ENCODE measurements around the gene PTPRM. TPM values are rescaled to one million over a fixed set of nuclear protein-coding genes. Genes with fewer than 3 reads are reported as not detected.

The PTPRM gene
- total and polyA plus RNA-seq, 12 donors, result 31.7 to 116 (median 61.2) TPM

- intact Hi-C loops (cut with DNase I), result no loop called here
- DNase-seq, result no peak
- no peak overlapping the region for H3K27ac ChIP-seq
- peaks cover 0 to 9% of the 10 kb centered on the region in 2 donors for H3K4me1 ChIP-seq (replicated peaks in 1 of 2)
- no peaks in the 10 kb centered on the region for H3K36me3 ChIP-seq (replicated peaks in 1 of 2)
- no peak for TF ChIP-seq POLR2A (IDR thresholded peaks at IDR 0.05)
- WGBS, 4 donors, result 86 to 89% (median 88%) methylated on average over 12 of the region's 12 CpGs
- no peaks in the 10 kb centered on the region for H3K9me3 ChIP-seq (replicated peaks in 1 of 3)
- H3K27me3 ChIP-seq, result no peaks in the 10 kb centered on the region
- H3K4me3 ChIP-seq, result no peak overlapping the region
Measured at GRCh38 chr18:7607540-7608173, 40.5 kb downstream of the PTPRM start.

GRCh38 chr18:7608174-7608550 lies 41.0 kb downstream of the PTPRM start:
- no peaks in the 10 kb centered on the region for H3K36me3 ChIP-seq (replicated peaks in 1 of 2)
- no peak overlapping the region for H3K27ac ChIP-seq
- TF ChIP-seq CTCF (IDR thresholded peaks at IDR 0.05) (no peak), POLR2A (IDR thresholded peaks at IDR 0.05) (no peak)
- intact Hi-C loops (cut with DNase I), result no loop called here
- H3K27me3 ChIP-seq, result no peaks in the 10 kb centered on the region
- no peak for DNase-seq
- WGBS, 4 donors, result 52 to 70% (median 66%) methylated on average over 1 of the region's 1 CpG
- H3K4me3 ChIP-seq, result no peak overlapping the region
- H3K4me1 ChIP-seq (replicated peaks in 1 of 2), result peaks cover 0 to 9% of the 10 kb centered on the region in 2 donors
- H3K9me3 ChIP-seq (replicated peaks in 1 of 3), result no peaks in the 10 kb centered on the region

GRCh38 chr18:7608781-7609201 lies 41.7 kb downstream of the PTPRM start:
- Histone ChIP-seq H3K27me3 (no peaks in the 10 kb centered on the region), H3K4me1 (replicated peaks in 1 of 2) (peaks cover 0 to 9% of the 10 kb centered on the region in 2 donors), H3K9me3 (replicated peaks in 1 of 3) (no peaks in the 10 kb centered on the region), H3K4me3 (no peak overlapping the region), H3K27ac (no peak overlapping the region), H3K36me3 (replicated peaks in 1 of 2) (no peaks in the 10 kb centered on the region)
- DNase-seq, result no peak
- TF ChIP-seq POLR2A (IDR thresholded peaks at IDR 0.05) (no peak), CTCF (IDR thresholded peaks at IDR 0.05) (no peak)
- intact Hi-C loops (cut with DNase I), result no loop called here
- WGBS, 4 donors, result 33 to 47% (median 42%) methylated on average over 2 of the region's 2 CpGs

GRCh38 chr18:7609617-7610016 lies 42.5 kb downstream of the PTPRM start:
- no peak overlapping the region for H3K27ac ChIP-seq

More at GRCh38 chr18:7609617-7610016, 42.5 kb downstream of the PTPRM start:
- no peak overlapping the region for H3K4me3 ChIP-seq
- no peaks in the 10 kb centered on the region for H3K27me3 ChIP-seq
- DNase-seq, result no peak
- intact Hi-C loops (cut with DNase I), result no loop called here
- H3K4me1 ChIP-seq (replicated peaks in 1 of 2), result peaks cover 0 to 9% of the 10 kb centered on the region in 2 donors
- H3K36me3 ChIP-seq (replicated peaks in 1 of 2), result no peaks in the 10 kb centered on the region
- H3K9me3 ChIP-seq (replicated peaks in 1 of 3), result no peaks in the 10 kb centered on the region
- 70 to 91% (median 77%) methylated on average over 1 of the region's 1 CpG for WGBS, 4 donors
- no peak for TF ChIP-seq POLR2A (IDR thresholded peaks at IDR 0.05)
- TF ChIP-seq CTCF (IDR thresholded peaks at IDR 0.05), result no peak
